GM15510 (cell line): Measurements from ENCODE around the gene ZXDC.

Experiments
- POLR2A ChIP-seq: IDR thresholded peaks from 3 replicates; pipeline ENCODE4 v1.6.1; 2011; ENCODE audit warnings: borderline replicate concordance; ENCODE audit not compliant: insufficient read length; ENCODE audit errors: extremely low read depth

ZXDC gene

GRCh38 chr3:126500016-126500415 lies 24.3 kb upstream of the ZXDC start:
- no peak for TF ChIP-seq POLR2A

DNA sequence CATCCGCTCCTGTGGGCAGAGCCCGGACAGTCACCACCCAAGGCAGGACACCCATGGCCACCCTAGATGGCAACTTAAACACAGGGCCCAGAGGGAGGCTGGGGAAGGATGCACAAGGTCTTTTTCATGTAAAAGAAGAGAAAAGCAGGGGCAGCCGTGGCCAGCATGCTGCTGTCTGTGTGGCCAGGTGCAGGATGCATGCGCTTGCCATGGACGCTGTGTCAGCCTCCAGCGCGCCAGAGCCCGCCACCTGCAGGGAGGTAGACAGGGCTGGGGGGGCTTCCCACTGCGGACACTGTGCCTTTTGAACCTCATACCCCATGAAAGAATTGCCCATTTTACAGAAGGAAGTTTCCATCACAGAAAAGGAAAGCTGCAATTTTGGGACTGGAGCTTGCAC lies 23.7 kb upstream of the ZXDC start:
- TF ChIP-seq POLR2A = no peak

DNA sequence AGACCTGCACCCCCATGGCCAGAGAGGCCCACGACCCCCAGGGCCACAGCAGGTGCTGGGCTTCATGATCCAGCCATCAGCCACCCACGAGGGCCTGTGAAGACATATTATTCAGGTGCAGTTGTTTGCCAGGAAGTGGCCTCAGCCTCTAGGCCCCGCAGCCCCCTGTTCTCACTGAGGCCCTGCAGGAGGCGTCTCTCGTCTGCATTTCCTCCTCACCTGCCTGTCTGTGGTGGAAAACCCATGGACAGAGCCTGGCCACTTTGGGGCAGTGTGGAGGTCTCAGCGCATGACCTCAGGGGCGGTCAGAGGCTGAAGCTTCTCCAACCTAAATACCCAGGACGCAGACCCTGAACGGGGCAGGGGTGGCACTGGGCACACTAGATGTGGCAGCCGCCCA lies 23.2 kb upstream of the ZXDC start:
- TF ChIP-seq POLR2A = no peak

DNA sequence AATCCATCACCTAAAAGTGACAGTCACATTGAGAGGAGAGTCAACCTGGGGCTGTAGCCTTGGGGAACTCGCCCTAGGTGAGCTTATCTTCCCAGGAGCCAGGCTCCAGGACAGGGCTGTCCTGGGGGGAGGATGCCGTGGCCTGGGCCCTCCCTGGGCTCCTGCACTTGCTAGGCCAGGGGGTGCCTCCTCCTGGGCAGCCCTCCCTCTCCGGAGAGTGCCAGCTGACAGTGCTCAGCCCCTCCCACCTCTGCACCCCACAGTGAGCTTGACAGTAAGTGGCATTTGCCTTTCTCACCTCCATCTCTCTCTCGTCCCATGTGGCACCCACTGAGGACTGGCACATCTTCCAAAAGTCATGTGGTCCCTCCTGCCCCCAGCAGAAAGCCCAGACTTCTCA lies 22.8 kb upstream of the ZXDC start:
- no peak for TF ChIP-seq POLR2A

- TF ChIP-seq POLR2A = no peak
Measured at GRCh38 chr3:126497956-126498355, 22.3 kb upstream of the ZXDC start.

GRCh38 chr3:126496894-126497850 lies 21.5 kb upstream of the ZXDC start:
- no peak for TF ChIP-seq POLR2A

DNA sequence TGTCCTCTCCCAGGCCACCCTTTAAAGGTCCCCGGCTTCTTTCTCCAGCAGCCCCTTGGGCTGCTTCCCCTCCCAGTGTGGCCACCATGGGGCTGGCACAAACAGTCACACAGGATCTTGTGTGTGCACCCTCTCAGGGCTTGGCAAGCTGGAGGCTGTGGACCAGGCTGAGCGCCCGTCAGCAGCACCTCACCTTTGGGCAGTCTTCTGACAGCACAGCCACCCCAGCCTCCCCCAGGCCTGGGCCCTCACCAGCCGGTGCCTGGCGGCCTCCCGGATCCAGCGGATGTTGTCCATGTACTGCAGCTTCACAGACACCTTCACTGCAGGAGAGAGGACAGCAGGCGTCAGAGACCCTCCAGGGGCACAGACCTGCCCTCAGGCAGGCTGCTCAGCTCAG lies 20.1 kb upstream of the ZXDC start:
- TF ChIP-seq POLR2A = no peak

- TF ChIP-seq POLR2A = no peak
Measured at GRCh38 chr3:126494970-126495230, 19.2 kb upstream of the ZXDC start.

GRCh38 chr3:126494204-126494969 lies 18.7 kb upstream of the ZXDC start:
- TF ChIP-seq POLR2A = no peak

DNA sequence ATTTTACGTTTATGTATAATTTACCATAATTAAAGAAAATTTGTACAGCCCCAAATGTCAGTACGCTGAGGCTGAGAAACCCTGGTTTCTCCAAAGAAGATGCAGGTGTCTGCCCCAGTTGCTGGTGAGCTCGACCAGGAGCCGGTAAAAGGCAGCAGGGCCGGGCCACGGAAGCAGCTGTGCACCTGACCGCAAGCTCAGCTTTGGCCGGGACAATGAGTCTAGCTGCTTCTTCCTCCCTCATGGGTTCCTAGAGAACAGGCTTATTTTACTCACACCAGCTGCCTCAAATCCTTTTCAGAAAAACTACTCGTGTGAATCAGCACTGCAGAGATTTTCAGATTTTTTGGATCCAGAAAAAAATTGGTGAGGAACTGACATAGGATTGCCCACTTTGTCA lies 18.0 kb upstream of the ZXDC start:
- TF ChIP-seq POLR2A = no peak

- TF ChIP-seq POLR2A = no peak
Measured at GRCh38 chr3:126493051-126493450, 17.4 kb upstream of the ZXDC start.

- TF ChIP-seq POLR2A = no peak
Measured at GRCh38 chr3:126491221-126492013, 15.7 kb upstream of the ZXDC start.

- TF ChIP-seq POLR2A = no peak
Measured at GRCh38 chr3:126490619-126491018, 14.9 kb upstream of the ZXDC start.

GRCh38 chr3:126488886-126489569 lies 13.3 kb upstream of the ZXDC start:
- no peak for TF ChIP-seq POLR2A

DNA sequence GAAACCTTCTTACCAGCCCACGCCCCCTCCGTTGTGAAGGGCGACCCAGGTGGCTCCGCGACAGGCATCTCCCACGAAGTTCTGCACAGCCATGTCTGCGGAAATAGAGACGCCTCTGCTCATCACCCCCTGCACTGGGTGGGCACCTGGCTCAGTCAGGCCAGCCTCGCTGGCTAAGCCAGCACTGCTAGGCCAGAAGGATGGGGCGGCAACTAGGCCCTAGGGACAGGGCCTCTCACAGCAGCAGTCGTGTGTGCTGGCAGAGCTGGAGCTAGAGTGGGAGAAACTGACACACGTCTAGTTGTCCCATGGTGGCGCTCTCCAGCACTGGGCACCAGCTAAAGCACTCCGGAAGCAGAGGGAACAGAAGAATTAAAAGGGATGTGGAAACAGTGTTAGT lies 12.5 kb upstream of the ZXDC start:
- TF ChIP-seq POLR2A = no peak

GRCh38 chr3:126487151-126487771 lies 11.6 kb upstream of the ZXDC start:
- TF ChIP-seq POLR2A = no peak
